H1 (cell line): ENCODE measurements around the gene CHCHD3. TPM values are rescaled to one million over a fixed set of nuclear protein-coding genes. Genes with fewer than 3 reads are reported as not detected.

Experiments
- CTCF ChIA-PET: fragments of 300-600 bp; sonication (Branson Sonifier 250); formaldehyde crosslinking; loops from one replicate; lab custom pipeline; 2021; ENCODE audit not compliant: partially characterized antibody; lab: Charles Lee
- POLR2A ChIA-PET: fragments of 300-600 bp; sonication (Branson Sonifier 250); formaldehyde crosslinking; loops from one replicate; lab custom pipeline; 2021; ENCODE audit warnings: inconsistent platforms; ENCODE audit not compliant: partially characterized antibody; lab: Charles Lee
- DNase-seq, 2 experiments: peaks; one replicate each; pipeline versions ENCODE4 v3.0.0 to v3.0.0-alpha.2; 2010 to 2022; ENCODE audit warnings: low spot score in 2 of 2, low read depth in 1 of 2, mixed read lengths in 1 of 2
- FAIRE-seq: peaks from 2 replicates; lab custom pipeline; 2011; peaks lifted over from hg19 to GRCh38; lab: Jason Lieb, UNC
- H2AFZ ChIP-seq: 2 replicates; pipeline ENCODE4 v1.8.1; 2012; ENCODE audit warnings: low read length, inconsistent platforms
- H2AK5ac ChIP-seq: 2 replicates; pipeline ENCODE4 v1.6.1; 2013; ENCODE audit warnings: low read depth, low read length
- H2BK120ac ChIP-seq: replicated peaks from 2 replicates; pipeline ENCODE3; 2013; ENCODE audit warnings: low read depth, low read length, inconsistent platforms
- H2BK12ac ChIP-seq: 2 replicates; pipeline ENCODE4 v1.6.1; 2013; ENCODE audit warnings: low read depth, low read length
- H2BK15ac ChIP-seq: 2 replicates; pipeline ENCODE4 v1.6.1; 2013; ENCODE audit warnings: low read length
- H2BK20ac ChIP-seq: 2 replicates; pipeline ENCODE4 v1.6.1; 2013; ENCODE audit warnings: low read length
- H2BK5ac ChIP-seq: 2 replicates; pipeline ENCODE4 v1.6.1; 2013; ENCODE audit warnings: low read depth, low read length
- H3K14ac ChIP-seq: 2 replicates; pipeline ENCODE4 v1.6.1; 2013; ENCODE audit warnings: inconsistent platforms; ENCODE audit not compliant: insufficient read length
- H3K18ac ChIP-seq: 2 replicates; pipeline ENCODE4 v1.6.1; 2013; ENCODE audit warnings: low read length; ENCODE audit errors: extremely low read depth
- H3K23ac ChIP-seq: 2 replicates; pipeline ENCODE4 v1.6.1; 2013; ENCODE audit warnings: inconsistent platforms; ENCODE audit not compliant: insufficient read length
- H3K23me2 ChIP-seq: 2 replicates; pipeline ENCODE4 v1.6.1; 2013; ENCODE audit warnings: low read depth, low read length
- H3K27ac ChIP-seq: 2 replicates; pipeline ENCODE4 v1.6.1; 2011; ENCODE audit warnings: low read depth, low read length, inconsistent platforms
- H3K27me3 ChIP-seq, 4 experiments: replicated peaks in 1 of 4; 1 replicate in 1 of 4; 2 replicates in 3 of 4; pipeline versions ENCODE4 v1.6.1 to v1.8.1; 2011 to 2013; ENCODE audit warnings: low read length in 3 of 4, mild to moderate bottlenecking in 3 of 4, inconsistent platforms in 2 of 4, mixed read lengths in 2 of 4, moderate library complexity in 1 of 4; ENCODE audit not compliant: control insufficient read depth in 3 of 4, insufficient read depth in 3 of 4; ENCODE audit errors: extremely low read depth in 1 of 4
- H3K36me3 ChIP-seq, 4 experiments: 2 replicates each; pipeline versions ENCODE4 v1.6.1 to v1.8.1; 2011 to 2013; ENCODE audit warnings: mild to moderate bottlenecking in 4 of 4, low read length in 3 of 4, moderate library complexity in 2 of 4, control low read depth in 1 of 4, inconsistent platforms in 1 of 4; ENCODE audit not compliant: insufficient read depth in 4 of 4, control insufficient read depth in 2 of 4
- H3K4ac ChIP-seq: replicated peaks from 2 replicates; pipeline ENCODE3; 2013; ENCODE audit warnings: low read length, low read depth, mixed read lengths, inconsistent platforms; ENCODE audit not compliant: insufficient read length
- H3K4me1 ChIP-seq, 4 experiments: replicated peaks in 1 of 4; 1 replicate in 1 of 4; 2 replicates in 3 of 4; pipeline versions ENCODE4 v1.6.1 to v1.8.1; 2011 to 2013; ENCODE audit warnings: low read length in 3 of 4, inconsistent platforms in 2 of 4, mixed read lengths in 1 of 4; ENCODE audit not compliant: insufficient read depth in 4 of 4, control insufficient read depth in 3 of 4
- H3K4me2 ChIP-seq, 2 experiments: 2 replicates each; pipeline versions ENCODE4 v1.6.1 to v1.8.1; 2011 to 2013; ENCODE audit warnings: low read depth in 2 of 2, low read length in 2 of 2, control low read depth in 1 of 2, inconsistent platforms in 1 of 2, mild to moderate bottlenecking in 1 of 2; ENCODE audit not compliant: insufficient read depth in 1 of 2
- H3K4me3 ChIP-seq, 4 experiments: fragments of 200-600, 300-600 bp in 1 of 4; sonication (generic), shearing (Covaris generic), sonication (Bioruptor Twin) in 1 of 4; 2 replicates each; pipeline versions ENCODE4 v1.5.1 to v1.8.1; 2011 to 2016; ENCODE audit warnings: low read length in 4 of 4, low read depth in 3 of 4, control low read depth in 2 of 4, inconsistent platforms in 2 of 4, mild to moderate bottlenecking in 2 of 4, mixed read lengths in 1 of 4, moderate library complexity in 1 of 4; ENCODE audit not compliant: insufficient read depth in 2 of 4; ENCODE audit errors: extremely low read depth in 1 of 4
- H3K56ac ChIP-seq: replicated peaks from 2 replicates; pipeline ENCODE3; 2013; ENCODE audit warnings: low read depth, mild to moderate bottlenecking, mixed read lengths, low read length, inconsistent platforms; ENCODE audit not compliant: insufficient read length
- H3K79me1 ChIP-seq: 2 replicates; pipeline ENCODE4 v1.6.1; 2013; ENCODE audit warnings: low read depth, low read length, control low read depth
- H3K79me2 ChIP-seq, 2 experiments: 2 replicates each; pipeline versions ENCODE4 v1.6.1 to v1.8.1; 2012 to 2013; ENCODE audit warnings: low read length in 2 of 2, mild to moderate bottlenecking in 2 of 2, inconsistent platforms in 1 of 2; ENCODE audit not compliant: insufficient read depth in 2 of 2, control insufficient read depth in 1 of 2
- H3K9ac ChIP-seq, 4 experiments: replicated peaks in 1 of 4; 1 replicate in 1 of 4; 2 replicates in 3 of 4; pipeline versions ENCODE4 v1.6.1 to v1.8.1; 2011 to 2013; ENCODE audit warnings: low read depth in 3 of 4, low read length in 3 of 4, control low read depth in 2 of 4, mild to moderate bottlenecking in 2 of 4, moderate library complexity in 2 of 4, inconsistent platforms in 1 of 4; ENCODE audit errors: extremely low read depth in 1 of 4
- H3K9me3 ChIP-seq, 2 experiments: 2 replicates each; pipeline versions ENCODE4 v1.6.1 to v1.8.1; 2012 to 2013; ENCODE audit warnings: mild to moderate bottlenecking in 2 of 2, moderate library complexity in 2 of 2, control low read depth in 1 of 2, inconsistent platforms in 1 of 2, low read depth in 1 of 2, low read length in 1 of 2, mixed read lengths in 1 of 2; ENCODE audit not compliant: insufficient read depth in 2 of 2
- H4K20me1 ChIP-seq, 2 experiments: replicated peaks in 1 of 2; 2 replicates each; pipeline versions ENCODE3 to v1.8.1; 2011 to 2013; ENCODE audit warnings: inconsistent platforms in 2 of 2, low read length in 2 of 2, mild to moderate bottlenecking in 1 of 2; ENCODE audit not compliant: insufficient read depth in 2 of 2, control insufficient read depth in 1 of 2
- H4K5ac ChIP-seq: 2 replicates; pipeline ENCODE4 v1.6.1; 2013; ENCODE audit warnings: low read length, low read depth, mixed read lengths, inconsistent platforms; ENCODE audit not compliant: insufficient read length
- H4K8ac ChIP-seq: 2 replicates; pipeline ENCODE4 v1.8.0; 2013; ENCODE audit warnings: mild to moderate bottlenecking, moderate library complexity, low read length, inconsistent platforms; ENCODE audit not compliant: insufficient read depth; ENCODE audit errors: extremely low read depth
- H4K91ac ChIP-seq: replicated peaks from 2 replicates; pipeline ENCODE3; 2013; ENCODE audit warnings: low read length, mixed read lengths, inconsistent platforms; ENCODE audit not compliant: insufficient read length
- GTF2F1 ChIP-seq: IDR thresholded peaks from 2 replicates; pipeline ENCODE4 v1.6.1; 2012; ENCODE audit warnings: low read depth, low read length, improper control_type of control experiment, borderline replicate concordance
- HDAC2 ChIP-seq, 2 experiments: fragments of 300-600 bp in 1 of 2; sonication (generic) in 1 of 2; IDR thresholded peaks; 2 replicates each; pipeline ENCODE4 v1.6.1; 2011 to 2012; ENCODE audit warnings: low read depth in 2 of 2, low read length in 2 of 2, mild to moderate bottlenecking in 2 of 2, moderate library complexity in 2 of 2, borderline replicate concordance in 1 of 2, inconsistent platforms in 1 of 2
- PHF8 ChIP-seq: fragments of 200-600 bp; sonication (generic); conservative IDR thresholded peaks from 2 replicates; pipeline ENCODE4 v1.7.1; 2012; ENCODE audit warnings: low read depth, mild to moderate bottlenecking, inconsistent platforms, low read length, moderate library complexity
- POLR2A ChIP-seq, 2 experiments: IDR thresholded peaks; 1 replicate in 1 of 2; 2 replicates in 1 of 2; pipeline ENCODE4 v1.6.1; 2011; ENCODE audit warnings: low read depth in 2 of 2, low read length in 2 of 2, mild to moderate bottlenecking in 2 of 2; ENCODE audit errors: control extremely low read depth in 1 of 2
- POU5F1 ChIP-seq: IDR thresholded peaks from 2 replicates; pipeline ENCODE4 v1.6.1; 2011; ENCODE audit warnings: low read depth, mild to moderate bottlenecking, low read length, moderate library complexity
- RNF2 ChIP-seq: fragments of 200-900, 300-1000 bp; sonication (generic); IDR thresholded peaks from 2 replicates; pipeline ENCODE4 v1.7.1; 2016; ENCODE audit warnings: borderline replicate concordance, low read depth, mild to moderate bottlenecking, antibody characterized with exemption, low read length; ENCODE audit not compliant: poor library complexity, severe bottlenecking; ENCODE audit errors: missing control alignments
- TAF1 ChIP-seq: IDR thresholded peaks from 2 replicates; pipeline ENCODE4 v1.6.1; 2011; ENCODE audit warnings: mild to moderate bottlenecking, low read depth, low read length
- WGBS, 2 experiments: shearing (Covaris generic) in 1 of 2; methylation state at CpG; one replicate each; pipeline versions ENCODE4 v1.1.6 to v1.1.7; 2013 to 2015; ENCODE audit warnings: low lambda C conversion rate in 2 of 2, mixed read lengths in 2 of 2, inconsistent platforms in 1 of 2, low coverage in 1 of 2, missing lambda C conversion rate in 1 of 2; ENCODE audit not compliant: insufficient replicate concordance in 2 of 2, insufficient coverage in 1 of 2, insufficient read length in 1 of 2; ENCODE audit errors: extremely low coverage in 1 of 2, missing lambda C conversion rate in 1 of 2; 5-methylcytosine and 5-hydroxymethylcytosine counted together
- polyA plus RNA-seq, 7 experiments: library from polyadenylated mRNA; depleted of rRNA in 3 of 7; stranded (reverse) in 5 of 7; unstranded in 2 of 7; fragments of >200 nt in 5 of 7; fragments of 200-250 nt in 2 of 7; gene quantifications; 1 replicate in 5 of 7; 2 replicates in 1 of 7; 4 replicates in 1 of 7; pipeline versions ENCODE4 v1.2.1 to v1.2.3, GENCODE V29; 2011 to 2013; ENCODE audit warnings: missing spikeins in 2 of 7, mixed read lengths in 2 of 7
- total RNA-seq: library from RNA; stranded (reverse); fragmentation: NEBNext Ultra II Directional; extraction: Animal tissue kit (Norgen Biotek cat#: 25700); gene quantifications from 2 replicates; pipeline ENCODE4 v1.2.1, GENCODE V29; 2021
- TF ChIP-seq, protein P1 (sequence below): IDR thresholded peaks from 2 replicates; pipeline ENCODE4 v1.6.1; 2012; ENCODE audit warnings: low read length, inconsistent platforms

Gene CHCHD3
- total and polyA plus RNA-seq, 2 of the 8 experiments (the other 6 are each of a cell fraction or from before 2014, with no cell fraction given): 42.9 to 137 TPM

DNA sequence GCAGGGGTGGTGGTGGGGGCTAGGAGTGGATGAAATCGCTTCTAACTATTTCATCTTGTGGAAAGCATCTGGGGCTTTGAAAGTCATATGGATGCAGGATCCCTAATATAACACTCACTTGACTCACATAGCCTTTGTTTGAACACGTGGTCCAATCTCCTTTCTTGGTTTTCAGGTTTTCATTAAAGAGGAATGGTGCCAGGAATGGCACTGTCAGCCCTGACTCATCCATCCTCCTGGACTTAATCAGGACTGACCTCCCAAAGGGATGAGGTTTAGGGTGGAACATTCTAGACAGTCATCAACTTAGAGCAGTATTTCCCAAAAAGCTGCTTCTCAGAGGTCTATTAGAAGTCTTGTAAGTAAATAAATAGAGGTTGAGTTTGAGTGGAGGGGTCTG is 343.6 kb downstream of the CHCHD3 start:
- no peaks in the 10 kb centered on the region for H3K79me2 ChIP-seq
- no peaks in the 10 kb centered on the region for H3K4me1 ChIP-seq
- H2AK5ac ChIP-seq: no peak overlapping the region
- H3K23me2 ChIP-seq: no peaks in the 10 kb centered on the region
- no peak overlapping the region for H3K14ac ChIP-seq
- no peak overlapping the region for H4K8ac ChIP-seq
- no peak overlapping the region for H4K91ac ChIP-seq
- H2BK12ac ChIP-seq: no peak overlapping the region
- H3K23ac ChIP-seq: no peak overlapping the region
- H3K4ac ChIP-seq: no peak overlapping the region
- WGBS, 2 experiments: 86% methylated on average over 2 of the region's 2 CpGs; no CpG with 5 or more reads in 1 of the 2 experiments
- H2AFZ ChIP-seq: no peak overlapping the region
- no peaks in the 10 kb centered on the region; a peak in 1 of 4 replicates for H3K9me3 ChIP-seq
- H2BK20ac ChIP-seq: no peak overlapping the region
- H3K27ac ChIP-seq: no peak overlapping the region
- no peak overlapping the region for H3K18ac ChIP-seq
- no peak for DNase-seq
- no peaks in the 10 kb centered on the region for H3K79me1 ChIP-seq
- POLR2A ChIA-PET: no interaction called here
- H2BK5ac ChIP-seq: no peak overlapping the region
- H3K36me3 ChIP-seq: no peaks in the 10 kb centered on the region
- CTCF ChIA-PET: no interaction called here
- no peak overlapping the region for H3K56ac ChIP-seq
- H2BK120ac ChIP-seq: no peak overlapping the region
- H3K9ac ChIP-seq: no peak overlapping the region
- H3K4me3 ChIP-seq: no peak overlapping the region
- no peaks in the 10 kb centered on the region for H4K20me1 ChIP-seq
- no peak overlapping the region for H2BK15ac ChIP-seq
- no peak overlapping the region for H4K5ac ChIP-seq
- H3K27me3 ChIP-seq: no peaks in the 10 kb centered on the region; a peak in 1 of 7 replicates
- no peak overlapping the region for H3K4me2 ChIP-seq
- FAIRE-seq: no peak
- no peak for TF ChIP-seq RNF2
- TF ChIP-seq POU5F1: no peak
- no peak for TF ChIP-seq GTF2F1
- TF ChIP-seq, protein P1, sequence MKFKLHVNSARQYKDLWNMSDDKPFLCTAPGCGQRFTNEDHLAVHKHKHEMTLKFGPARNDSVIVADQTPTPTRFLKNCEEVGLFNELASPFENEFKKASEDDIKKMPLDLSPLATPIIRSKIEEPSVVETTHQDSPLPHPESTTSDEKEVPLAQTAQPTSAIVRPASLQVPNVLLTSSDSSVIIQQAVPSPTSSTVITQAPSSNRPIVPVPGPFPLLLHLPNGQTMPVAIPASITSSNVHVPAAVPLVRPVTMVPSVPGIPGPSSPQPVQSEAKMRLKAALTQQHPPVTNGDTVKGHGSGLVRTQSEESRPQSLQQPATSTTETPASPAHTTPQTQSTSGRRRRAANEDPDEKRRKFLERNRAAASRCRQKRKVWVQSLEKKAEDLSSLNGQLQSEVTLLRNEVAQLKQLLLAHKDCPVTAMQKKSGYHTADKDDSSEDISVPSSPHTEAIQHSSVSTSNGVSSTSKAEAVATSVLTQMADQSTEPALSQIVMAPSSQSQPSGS: no peak
- no peak for TF ChIP-seq HDAC2 (IDR thresholded peaks at IDR 0.05; ENCODE audit: borderline replicate concordance in 1 of 2, low read depth in 2 of 2, low read length in 2 of 2)
- TF ChIP-seq PHF8: no peak
- TF ChIP-seq POLR2A (IDR thresholded peaks at IDR 0.05; ENCODE audit: control extremely low read depth in 1 of 2, low read depth in 2 of 2, low read length in 2 of 2): no peak
- TF ChIP-seq TAF1: no peak
